Endothelial cell (in vitro differentiated cells): ENCODE data around the gene DAAM2. TPM values are rescaled to one million over a fixed set of nuclear protein-coding genes. Genes with fewer than 3 reads are reported as not detected.

Experiments used
- DNase-seq: peaks from one replicate; pipeline ENCODE4 v3.0.0; 2021; ENCODE audit warnings: low spot score
- H3K27ac Mint-ChIP-seq: one replicate; pipeline ENCODE4 v1.8.0; 2021; ENCODE audit warnings: mixed read lengths, inconsistent platforms; ENCODE audit not compliant: unreplicated experiment
- H3K27me3 Mint-ChIP-seq: one replicate; pipeline ENCODE4 v1.8.0; 2021; ENCODE audit warnings: mild to moderate bottlenecking, moderate library complexity, mixed read lengths, inconsistent platforms; ENCODE audit not compliant: unreplicated experiment
- H3K36me3 Mint-ChIP-seq: one replicate; pipeline ENCODE4 v1.8.0; 2021; ENCODE audit warnings: mild to moderate bottlenecking, low read depth, mixed read lengths, inconsistent platforms; ENCODE audit not compliant: unreplicated experiment
- H3K4me1 Mint-ChIP-seq: one replicate; pipeline ENCODE4 v1.8.0; 2021; ENCODE audit warnings: mild to moderate bottlenecking, mixed read lengths, inconsistent platforms; ENCODE audit not compliant: unreplicated experiment
- H3K4me3 Mint-ChIP-seq: one replicate; pipeline ENCODE4 v1.8.0; 2021; ENCODE audit warnings: mild to moderate bottlenecking, mixed read lengths, inconsistent platforms; ENCODE audit not compliant: unreplicated experiment
- H3K9me3 Mint-ChIP-seq: one replicate; pipeline ENCODE4 v1.8.0; 2021; ENCODE audit warnings: mixed read lengths, inconsistent platforms; ENCODE audit not compliant: unreplicated experiment
- total RNA-seq: library from RNA; stranded (reverse); fragmentation: NEBNext Ultra II Directional; extraction: Animal tissue kit (Norgen Biotek cat#: 25700); gene quantifications from one replicate; pipeline ENCODE4 v1.2.1, GENCODE V29; 2021; ENCODE audit not compliant: unreplicated experiment
- TF ChIP-seq, protein P1 (sequence below): fragments of 200-600 bp; sonication (generic); IDR thresholded peaks from one replicate; pipeline ENCODE4 v1.5.0; 2021; ENCODE audit warnings: antibody characterized with exemption; ENCODE audit not compliant: unreplicated experiment

Gene DAAM2
- total RNA-seq, 1 donor from 2014 or later = 3.0 TPM

DNA sequence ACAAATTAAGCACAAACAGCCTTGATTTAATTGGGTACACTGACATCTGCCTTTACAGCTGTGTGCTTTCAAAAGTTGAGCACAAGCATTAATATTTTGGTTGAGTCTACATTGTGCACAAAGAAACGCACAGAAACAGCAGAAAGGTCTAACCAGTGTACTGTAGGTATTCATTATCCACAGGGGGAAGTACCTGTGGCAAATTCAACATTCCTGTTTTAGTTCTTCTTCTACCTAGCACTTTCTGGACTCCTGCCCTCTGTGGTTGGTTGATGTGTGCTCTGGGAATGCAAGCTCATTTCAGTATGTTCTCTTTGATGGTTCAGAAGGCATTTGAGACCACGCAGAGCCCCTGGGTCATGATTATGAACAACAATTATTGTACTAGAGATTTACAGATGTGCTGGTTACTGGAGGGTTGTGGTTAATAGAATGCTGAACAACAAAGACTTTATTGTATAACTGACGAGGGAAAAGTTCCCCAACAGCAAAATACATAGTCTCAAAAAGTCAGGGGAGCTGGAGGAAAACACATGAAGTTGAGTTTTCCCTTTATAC, 26.6 kb upstream of the DAAM2 start:
- no peak overlapping the region for H3K27ac Mint-ChIP-seq
- H3K27me3 Mint-ChIP-seq = peaks cover 4% of the 10 kb centered on the region
- no peak for DNase-seq
- H3K4me3 Mint-ChIP-seq = no peak overlapping the region
- no peaks in the 10 kb centered on the region for H3K9me3 Mint-ChIP-seq
- TF ChIP-seq, protein P1, sequence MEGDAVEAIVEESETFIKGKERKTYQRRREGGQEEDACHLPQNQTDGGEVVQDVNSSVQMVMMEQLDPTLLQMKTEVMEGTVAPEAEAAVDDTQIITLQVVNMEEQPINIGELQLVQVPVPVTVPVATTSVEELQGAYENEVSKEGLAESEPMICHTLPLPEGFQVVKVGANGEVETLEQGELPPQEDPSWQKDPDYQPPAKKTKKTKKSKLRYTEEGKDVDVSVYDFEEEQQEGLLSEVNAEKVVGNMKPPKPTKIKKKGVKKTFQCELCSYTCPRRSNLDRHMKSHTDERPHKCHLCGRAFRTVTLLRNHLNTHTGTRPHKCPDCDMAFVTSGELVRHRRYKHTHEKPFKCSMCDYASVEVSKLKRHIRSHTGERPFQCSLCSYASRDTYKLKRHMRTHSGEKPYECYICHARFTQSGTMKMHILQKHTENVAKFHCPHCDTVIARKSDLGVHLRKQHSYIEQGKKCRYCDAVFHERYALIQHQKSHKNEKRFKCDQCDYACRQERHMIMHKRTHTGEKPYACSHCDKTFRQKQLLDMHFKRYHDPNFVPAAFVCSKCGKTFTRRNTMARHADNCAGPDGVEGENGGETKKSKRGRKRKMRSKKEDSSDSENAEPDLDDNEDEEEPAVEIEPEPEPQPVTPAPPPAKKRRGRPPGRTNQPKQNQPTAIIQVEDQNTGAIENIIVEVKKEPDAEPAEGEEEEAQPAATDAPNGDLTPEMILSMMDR = no peak
- H3K36me3 Mint-ChIP-seq = no peaks in the 10 kb centered on the region
- no peaks in the 10 kb centered on the region for H3K4me1 Mint-ChIP-seq

DNA sequence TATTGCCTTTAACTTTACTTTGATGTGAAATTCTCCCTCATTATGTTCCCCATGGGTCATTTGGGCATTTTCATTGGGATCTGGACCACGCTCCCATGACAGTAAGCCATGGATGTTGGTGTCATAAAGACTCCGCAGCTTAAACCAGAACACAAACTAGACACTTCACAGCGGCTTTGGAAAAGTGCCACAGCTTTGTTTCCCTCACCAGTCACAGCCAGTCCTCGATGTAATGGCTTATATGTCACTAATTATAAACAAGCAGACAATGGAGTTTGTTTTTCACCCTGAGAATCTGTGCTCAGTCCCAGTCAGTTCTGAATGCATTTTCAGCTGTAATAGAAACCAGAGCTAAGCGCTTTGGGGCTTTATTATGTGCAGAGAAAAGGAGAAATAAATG, 23.2 kb upstream of the DAAM2 start:
- Mint-ChIP-seq H3K4me3 (no peak overlapping the region), H3K36me3 (no peaks in the 10 kb centered on the region), H3K4me1 (no peaks in the 10 kb centered on the region), H3K27ac (no peak overlapping the region), H3K9me3 (no peaks in the 10 kb centered on the region), H3K27me3 (peaks cover 4% of the 10 kb centered on the region)
- TF ChIP-seq, protein P1 = no peak
- no peak for DNase-seq

DNA sequence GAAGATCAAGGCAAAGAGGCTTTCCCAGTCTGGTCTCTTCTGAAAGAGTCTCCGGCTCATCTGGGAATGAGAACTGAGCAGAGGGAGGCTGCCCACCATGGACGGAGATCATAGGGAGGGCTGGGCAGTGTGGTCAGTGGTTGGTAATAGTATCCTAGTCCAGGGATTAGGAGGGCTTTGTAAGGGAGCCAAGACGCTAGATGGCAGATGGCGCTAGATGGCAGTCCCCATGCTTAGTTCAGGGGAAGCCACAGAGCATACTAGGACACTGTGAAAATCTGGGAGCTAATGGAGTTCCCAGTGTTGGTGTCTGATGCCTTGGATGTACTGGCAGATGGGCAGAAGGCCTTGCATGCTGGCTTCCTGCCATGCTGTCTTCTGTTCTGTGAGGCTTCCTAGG, 21.7 kb upstream of the DAAM2 start:
- H3K36me3 Mint-ChIP-seq = no peaks in the 10 kb centered on the region
- no peak overlapping the region for H3K27ac Mint-ChIP-seq
- no peak overlapping the region for H3K4me3 Mint-ChIP-seq
- no peaks in the 10 kb centered on the region for H3K4me1 Mint-ChIP-seq
- H3K27me3 Mint-ChIP-seq = no peaks in the 10 kb centered on the region
- TF ChIP-seq, protein P1 = no peak
- H3K9me3 Mint-ChIP-seq = no peaks in the 10 kb centered on the region
- no peak for DNase-seq

DNA sequence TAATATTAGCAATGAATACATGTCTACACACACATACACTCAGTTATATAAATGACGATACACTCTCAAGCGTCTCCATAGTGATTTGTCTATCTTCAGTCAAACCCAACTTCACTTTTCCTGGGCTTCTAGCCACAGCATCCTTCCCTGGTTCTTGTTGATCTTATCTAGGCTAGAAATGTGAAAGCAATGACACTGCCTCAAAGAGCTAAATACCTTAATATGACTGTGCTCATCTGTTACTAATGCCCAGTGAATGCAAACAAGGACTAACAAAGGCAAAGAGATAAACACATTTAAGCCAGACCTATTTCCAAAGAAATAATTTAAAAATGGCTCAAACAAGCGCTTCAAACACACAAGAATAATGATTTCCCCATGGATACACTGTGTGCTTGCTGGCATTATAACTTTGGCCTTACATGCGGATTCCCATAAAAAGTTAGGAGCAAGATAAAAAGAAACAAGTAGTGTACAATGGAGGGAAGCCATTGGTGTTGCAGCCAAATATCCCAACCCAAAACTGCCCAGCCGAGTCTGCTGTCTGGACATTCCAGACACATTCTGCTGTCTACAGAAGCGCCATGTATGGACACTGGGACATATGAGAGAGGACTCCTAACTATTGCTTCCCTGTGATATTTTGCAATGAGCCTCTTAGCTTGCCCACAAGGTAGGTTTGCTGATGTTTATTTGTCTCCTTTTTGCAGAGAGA, 19.5 kb upstream of the DAAM2 start:
- no peak overlapping the region for H3K27ac Mint-ChIP-seq
- no peaks in the 10 kb centered on the region for H3K27me3 Mint-ChIP-seq
- no peaks in the 10 kb centered on the region for H3K9me3 Mint-ChIP-seq
- no peak overlapping the region for H3K4me3 Mint-ChIP-seq
- no peaks in the 10 kb centered on the region for H3K4me1 Mint-ChIP-seq
- TF ChIP-seq, protein P1 = no peak
- H3K36me3 Mint-ChIP-seq = no peaks in the 10 kb centered on the region
- DNase-seq = no peak

DNA sequence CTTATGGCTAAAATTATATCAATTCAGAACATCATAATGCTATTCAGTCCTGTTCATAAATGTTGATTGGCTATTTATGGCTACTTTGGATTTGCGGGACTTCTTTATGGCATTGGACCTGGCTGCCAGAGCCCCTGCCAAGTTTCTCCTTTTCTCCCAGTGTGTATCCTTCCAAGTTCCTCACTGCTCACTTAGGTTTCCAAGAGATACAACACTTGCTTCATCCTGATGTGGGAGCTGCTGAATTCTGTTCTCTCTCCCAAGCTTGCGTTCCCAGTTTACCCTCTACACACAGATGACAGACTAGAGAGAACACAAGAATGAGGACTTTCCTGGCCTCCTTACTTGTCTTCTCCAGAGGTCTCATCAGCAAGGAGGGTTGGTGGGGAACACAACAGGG, 18.4 kb upstream of the DAAM2 start:
- Mint-ChIP-seq H3K9me3 (no peaks in the 10 kb centered on the region), H3K4me1 (no peaks in the 10 kb centered on the region), H3K27me3 (no peaks in the 10 kb centered on the region), H3K27ac (no peak overlapping the region), H3K4me3 (no peak overlapping the region), H3K36me3 (no peaks in the 10 kb centered on the region)
- TF ChIP-seq, protein P1 = no peak
- no peak for DNase-seq
